Gastroesophageal sphincter (tissue), 4 donors: ENCODE results near the gene IL2RG. TPM values are rescaled to one million over a fixed set of nuclear protein-coding genes. Genes with fewer than 3 reads are reported as not detected.

Experiments used
- ATAC-seq: fragments of 150-250 bp; one replicate; pipeline ENCODE4 v1.9.1; 2016; ENCODE audit warnings: mild to moderate bottlenecking, moderate library complexity
- H3K27ac ChIP-seq, 4 donors: fragments of 200-600 bp; sonication (generic) in 3 of 4; 1 replicate in 3 of 4; 2 replicates in 1 of 4; pipeline ENCODE4 v1.5.1; 2016 to 2019
- H3K27me3 ChIP-seq: fragments of 200-600 bp; sonication (generic); one replicate; pipeline ENCODE4 v1.5.1; 2019
- H3K36me3 ChIP-seq, 2 donors: fragments of 200-600 bp; sonication (generic); one replicate each; pipeline ENCODE4 v1.5.1; 2019; ENCODE audit warnings: control low read depth in 1 of 2
- H3K4me1 ChIP-seq, 3 donors: fragments of 200-600 bp; sonication (generic); 1 replicate in 2 of 3; 2 replicates in 1 of 3; pipeline ENCODE4 v1.5.1; 2016 to 2019; ENCODE audit warnings: control low read depth in 2 of 3
- H3K4me3 ChIP-seq, 2 donors: fragments of 200-600 bp; sonication (generic); one replicate each; pipeline ENCODE4 v1.5.1; 2019; ENCODE audit warnings: mild to moderate bottlenecking in 1 of 2, moderate library complexity in 1 of 2
- H3K9me3 ChIP-seq, 3 donors: fragments of 200-600 bp; sonication (generic); one replicate each; pipeline ENCODE4 v1.5.1; 2017 to 2019; ENCODE audit warnings: control low read depth in 2 of 3
- EP300 ChIP-seq: sonication (generic); formaldehyde crosslinking; IDR thresholded peaks from one replicate; pipeline ENCODE4 v1.6.1; 2017; ENCODE audit warnings: antibody characterized with exemption, mild to moderate bottlenecking
- POLR2A ChIP-seq, 2 donors: fragments of 450-650 bp; IDR thresholded peaks; one replicate each; pipeline ENCODE4 v1.6.1; 2017; ENCODE audit warnings: antibody characterized with exemption in 2 of 2, mild to moderate bottlenecking in 2 of 2, moderate library complexity in 1 of 2
- POLR2AphosphoS5 ChIP-seq: sonication (generic); formaldehyde crosslinking; IDR thresholded peaks from one replicate; pipeline ENCODE4 v1.6.1; 2017; ENCODE audit warnings: antibody characterized with exemption
- WGBS, 2 donors: methylation state at CpG; one replicate each; pipeline ENCODE4 v1.1.5; 2018; ENCODE audit warnings: low coverage in 1 of 2; 5-methylcytosine and 5-hydroxymethylcytosine counted together
- total RNA-seq, 4 donors: library from RNA; depleted of rRNA; stranded (reverse); fragments of >200 nt; gene quantifications; one replicate each; pipeline ENCODE4 v1.1.0, GENCODE V29; 2016
- TF ChIP-seq, protein P1 (sequence below), 4 experiments: fragments of 200-600 bp in 2 of 4; fragments of 450-650 bp in 2 of 4; sonication (generic) in 1 of 4; IDR thresholded peaks; one replicate each; pipeline ENCODE4 v1.5.1; 2017 to 2019; ENCODE audit warnings: antibody characterized with exemption in 4 of 4, mild to moderate bottlenecking in 2 of 4, moderate library complexity in 2 of 4

The IL2RG gene
- total RNA-seq, 4 donors from 2014 or later: 0.62 to 6.3 (median 3.7) TPM

DNA sequence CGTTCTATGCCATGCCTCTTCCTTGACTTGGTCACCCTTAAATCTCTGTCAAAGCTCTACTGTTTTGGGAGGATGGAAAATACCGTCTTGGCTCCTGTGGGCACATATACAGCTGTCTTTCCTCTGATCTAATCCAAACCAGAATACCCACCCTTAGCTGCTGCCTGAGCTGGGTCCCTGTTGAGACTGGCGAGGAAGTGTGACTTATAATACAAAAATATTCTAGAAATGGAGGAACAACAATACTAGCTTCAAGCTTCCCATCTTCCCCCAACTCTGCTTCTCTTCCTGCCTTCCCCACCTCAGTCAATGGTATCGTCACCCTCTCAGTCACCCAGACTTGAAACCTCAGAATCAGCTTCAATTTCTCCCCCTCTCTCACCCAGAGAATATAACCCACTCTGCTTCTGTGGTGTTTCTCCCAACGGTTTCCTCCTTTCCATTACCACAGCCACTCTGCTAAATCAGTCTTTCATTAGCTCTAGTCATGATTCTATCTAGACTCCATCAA is 599 bp upstream of the IL2RG start:
- TF ChIP-seq POLR2AphosphoS5 (no peak), POLR2A (IDR thresholded peaks at IDR 0.05) (no peak), EP300 (no peak)
- TF ChIP-seq, protein P1, sequence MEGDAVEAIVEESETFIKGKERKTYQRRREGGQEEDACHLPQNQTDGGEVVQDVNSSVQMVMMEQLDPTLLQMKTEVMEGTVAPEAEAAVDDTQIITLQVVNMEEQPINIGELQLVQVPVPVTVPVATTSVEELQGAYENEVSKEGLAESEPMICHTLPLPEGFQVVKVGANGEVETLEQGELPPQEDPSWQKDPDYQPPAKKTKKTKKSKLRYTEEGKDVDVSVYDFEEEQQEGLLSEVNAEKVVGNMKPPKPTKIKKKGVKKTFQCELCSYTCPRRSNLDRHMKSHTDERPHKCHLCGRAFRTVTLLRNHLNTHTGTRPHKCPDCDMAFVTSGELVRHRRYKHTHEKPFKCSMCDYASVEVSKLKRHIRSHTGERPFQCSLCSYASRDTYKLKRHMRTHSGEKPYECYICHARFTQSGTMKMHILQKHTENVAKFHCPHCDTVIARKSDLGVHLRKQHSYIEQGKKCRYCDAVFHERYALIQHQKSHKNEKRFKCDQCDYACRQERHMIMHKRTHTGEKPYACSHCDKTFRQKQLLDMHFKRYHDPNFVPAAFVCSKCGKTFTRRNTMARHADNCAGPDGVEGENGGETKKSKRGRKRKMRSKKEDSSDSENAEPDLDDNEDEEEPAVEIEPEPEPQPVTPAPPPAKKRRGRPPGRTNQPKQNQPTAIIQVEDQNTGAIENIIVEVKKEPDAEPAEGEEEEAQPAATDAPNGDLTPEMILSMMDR (IDR thresholded peaks at IDR 0.05): no peak
- ATAC-seq: no peak
- H3K4me3 ChIP-seq: no peak overlapping the region
- H3K27ac ChIP-seq: no peak overlapping the region
- no peaks in the 10 kb centered on the region for H3K27me3 ChIP-seq
- no peaks in the 10 kb centered on the region for H3K4me1 ChIP-seq
- WGBS, 2 donors: 68 to 73% methylated on average over 4 to 5 of the region's 5 CpGs
- H3K9me3 ChIP-seq: no peaks in the 10 kb centered on the region
- H3K36me3 ChIP-seq: no peaks in the 10 kb centered on the region

DNA sequence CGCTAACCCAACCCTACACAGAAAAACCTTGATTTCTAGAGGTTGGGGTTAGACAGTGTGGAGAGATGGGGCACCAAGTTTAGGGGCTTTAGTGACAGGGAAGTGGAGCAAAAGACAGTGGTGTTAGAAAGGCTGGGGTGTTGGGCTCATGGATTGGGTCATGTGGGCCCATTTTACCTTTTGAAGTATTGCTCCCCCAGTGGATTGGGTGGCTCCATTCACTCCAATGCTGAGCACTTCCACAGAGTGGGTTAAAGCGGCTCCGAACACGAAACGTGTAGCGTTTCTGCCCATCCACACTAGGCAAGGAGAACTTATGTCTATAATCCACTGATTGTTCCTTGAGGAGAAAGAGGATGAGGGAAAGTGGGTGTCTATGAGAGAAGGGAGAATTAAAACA is 2.3 kb downstream of the IL2RG start:
- Histone ChIP-seq H3K9me3 (no peaks in the 10 kb centered on the region), H3K27ac (no peak overlapping the region), H3K4me3 (no peak overlapping the region), H3K27me3 (no peaks in the 10 kb centered on the region), H3K36me3 (no peaks in the 10 kb centered on the region), H3K4me1 (no peaks in the 10 kb centered on the region)
- no CpG with 5 or more reads among the region's 6 CpGs for WGBS, 2 donors
- TF ChIP-seq POLR2A (IDR thresholded peaks at IDR 0.05) (no peak), EP300 (no peak), POLR2AphosphoS5 (no peak)
- TF ChIP-seq, protein P1 (IDR thresholded peaks at IDR 0.05): no peak
- no peak for ATAC-seq

DNA sequence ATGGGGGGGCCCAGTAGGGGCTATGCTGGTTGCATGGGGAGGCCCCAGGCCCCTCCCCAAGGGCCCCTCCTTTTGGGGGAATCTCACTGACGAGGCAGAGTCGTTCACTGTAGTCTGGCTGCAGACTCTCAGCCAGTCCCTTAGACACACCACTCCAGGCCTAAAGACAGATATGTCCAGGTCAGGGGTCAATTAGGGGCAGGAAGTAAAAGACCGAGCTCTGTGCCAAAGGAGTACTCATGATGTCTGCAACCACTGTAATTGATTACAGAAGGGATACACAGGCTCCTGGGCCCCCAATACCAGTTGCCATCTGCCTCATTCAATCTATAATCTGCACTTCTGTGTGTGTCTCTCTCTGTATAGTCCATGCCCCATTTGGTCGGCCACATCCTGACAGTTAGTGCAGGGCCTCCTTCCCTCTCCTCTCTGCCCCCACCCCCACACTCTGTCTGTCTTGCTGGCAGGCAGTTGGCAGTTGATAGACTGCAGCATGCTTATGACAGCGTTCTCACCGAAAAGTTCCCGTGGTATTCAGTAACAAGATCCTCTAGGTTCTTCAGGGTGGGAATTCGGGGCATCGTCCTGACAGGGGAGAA is 3.5 kb downstream of the IL2RG start:
- ATAC-seq: no peak
- TF ChIP-seq POLR2A (IDR thresholded peaks at IDR 0.05): no peak
- TF ChIP-seq EP300: no peak
- TF ChIP-seq, protein P1 (IDR thresholded peaks at IDR 0.05): no peak
- no peak for TF ChIP-seq POLR2AphosphoS5

DNA sequence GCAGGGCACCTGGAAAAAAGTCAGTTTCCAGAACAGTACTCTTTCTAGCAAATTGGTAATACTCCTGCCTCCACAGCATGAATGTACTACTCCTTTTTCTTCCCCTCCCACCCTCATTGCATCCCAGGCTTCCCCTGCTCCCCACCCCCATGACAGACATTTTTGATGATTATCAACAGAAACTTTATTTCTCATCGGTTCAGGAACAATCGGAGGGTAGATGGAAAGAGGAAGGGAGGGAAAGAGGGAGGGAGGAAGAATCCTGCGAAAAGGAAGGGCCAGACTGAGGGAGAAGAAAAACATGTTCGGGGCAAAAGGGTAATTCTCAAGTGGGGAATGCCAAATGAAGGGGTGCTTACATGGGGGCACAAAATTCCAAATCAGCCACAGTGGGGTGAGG is 4.1 kb downstream of the IL2RG start:
- no peaks in the 10 kb centered on the region for H3K27me3 ChIP-seq
- 20 to 35% methylated on average over 1 to 2 of the region's 4 CpGs for WGBS, 2 donors
- H3K27ac ChIP-seq: no peak overlapping the region
- TF ChIP-seq, protein P1 (IDR thresholded peaks at IDR 0.05): no peak
- TF ChIP-seq EP300: no peak
- TF ChIP-seq POLR2AphosphoS5: no peak
- no peak for TF ChIP-seq POLR2A (IDR thresholded peaks at IDR 0.05)
- ATAC-seq: no peak
- no peaks in the 10 kb centered on the region for H3K4me1 ChIP-seq
- no peaks in the 10 kb centered on the region for H3K9me3 ChIP-seq
- H3K36me3 ChIP-seq: no peaks in the 10 kb centered on the region
- no peak overlapping the region for H3K4me3 ChIP-seq

More for the DNA sequence above, 3.5 kb downstream of the IL2RG start:
- Histone ChIP-seq H3K9me3 (no peaks in the 10 kb centered on the region), H3K36me3 (no peaks in the 10 kb centered on the region), H3K27me3 (no peaks in the 10 kb centered on the region), H3K4me3 (no peak overlapping the region), H3K4me1 (no peaks in the 10 kb centered on the region), H3K27ac (no peak overlapping the region)
- 37 to 47% methylated on average over 2 to 5 of the region's 9 CpGs for WGBS, 2 donors

DNA sequence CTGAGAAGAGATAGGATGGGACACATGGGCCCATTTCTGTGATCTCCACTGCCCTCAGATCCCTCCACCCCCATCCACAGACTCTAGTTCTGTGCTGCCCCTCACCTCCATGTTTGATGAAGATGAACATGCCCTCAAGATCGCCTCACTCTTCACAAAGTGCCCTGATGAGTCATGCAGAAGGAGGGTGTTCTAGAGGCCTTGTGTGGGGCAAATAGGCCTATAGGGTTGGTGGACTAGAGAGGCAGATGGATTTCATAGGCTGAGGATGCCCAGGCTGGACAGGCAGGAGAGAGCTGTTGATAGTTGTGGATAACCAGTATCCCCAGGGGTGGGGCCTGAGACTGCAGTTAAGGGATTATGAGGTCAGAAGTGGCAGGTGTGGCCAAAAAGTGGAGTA is 5.0 kb downstream of the IL2RG start, which contains the start of gene CXorf65:
Gene CXorf65 (minus strand): TSS at position 314 of the 400 bp plus-strand sequence. CDS start 184 bp downstream, at position 130.
- H3K9me3 ChIP-seq: no peaks in the 10 kb centered on the region
- no peak within 1 kb of the TSS for H3K27ac ChIP-seq
- H3K4me3 ChIP-seq: no peak within 1 kb of the TSS
- no peaks in the 10 kb centered on the region for H3K36me3 ChIP-seq
- no peak for TF ChIP-seq POLR2A (IDR thresholded peaks at IDR 0.05)
- no peak for TF ChIP-seq EP300
- TF ChIP-seq, protein P1 (IDR thresholded peaks at IDR 0.05): no peak
- no peak for TF ChIP-seq POLR2AphosphoS5
- H3K4me1 ChIP-seq: no peaks in the 10 kb centered on the region
- no CpG with 5 or more reads among the region's 1 CpG for whole genome bisulfite sequencing, 2 donors
- H3K27me3 ChIP-seq: no peaks in the 10 kb centered on the region
- no peak for ATAC-seq
